Astrocyte of the spinal cord (primary cell): ENCODE data around the gene PAX1.

Experiments
- DNase-seq: peaks from one replicate; pipeline ENCODE4 v3.0.0; 2011; ENCODE audit warnings: low read depth, low spot score
- H3K4me3 ChIP-seq: 2 replicates; pipeline ENCODE4 v1.5.1; 2011; ENCODE audit warnings: low read depth, mild to moderate bottlenecking, low read length, moderate library complexity
- CTCF ChIP-seq: IDR thresholded peaks from 2 replicates; pipeline ENCODE4 v1.5.1; 2012; ENCODE audit warnings: low read depth, mild to moderate bottlenecking, low read length, inconsistent platforms
- in situ Hi-C: cut with HindIII; loops from 2 replicates; pipeline ENCODE4 v1.10.0; 2017; ENCODE audit warnings: low sequenced_read_pairs

PAX1 gene

GRCh38 chr20:21707267-21707666 lies 1.8 kb downstream of the PAX1 start:
- DNase-seq: no peak
- no peak for TF ChIP-seq CTCF
- in situ Hi-C loops: no loop called here

GRCh38 chr20:21707999-21708737 lies 2.7 kb downstream of the PAX1 start:
- no peak for DNase-seq
- H3K4me3 ChIP-seq: no peak overlapping the region
- no peak for TF ChIP-seq CTCF
- in situ Hi-C loops: no loop called here

More at GRCh38 chr20:21707267-21707666, 1.8 kb downstream of the PAX1 start:
- no peak overlapping the region for H3K4me3 ChIP-seq

- H3K4me3 ChIP-seq: no peak overlapping the region
- in situ Hi-C loops: no loop called here
- no peak for TF ChIP-seq CTCF
- no peak for DNase-seq
These were observed 3.5 kb downstream of the PAX1 start for GRCh38 chr20:21708738-21709534.

GRCh38 chr20:21709535-21709904 lies 4.1 kb downstream of the PAX1 start:
- no peak for TF ChIP-seq CTCF
- no peak overlapping the region for H3K4me3 ChIP-seq
- DNase-seq: no peak
- in situ Hi-C loops: no loop called here

- no peak for TF ChIP-seq CTCF
- H3K4me3 ChIP-seq: no peak overlapping the region
- in situ Hi-C loops: no loop called here
- DNase-seq: no peak
These were observed 4.9 kb downstream of the PAX1 start for GRCh38 chr20:21710341-21710740.

GRCh38 chr20:21710863-21711431 lies 5.5 kb downstream of the PAX1 start:
- H3K4me3 ChIP-seq: no peak overlapping the region
- TF ChIP-seq CTCF: no peak
- no peak for DNase-seq
- in situ Hi-C loops: no loop called here
